T-helper 2 cell (primary cell): Measurements from ENCODE around the gene PSPC1.

Source experiments
- DNase-seq, 5 experiments: peaks; one replicate each; pipeline versions ENCODE4 v3.0.0 to v3.0.0-alpha.2; 2012 to 2022

PSPC1 gene

GRCh38 chr13:19672990-19673389, 109.8 kb downstream of the PSPC1 start:
- no peak for DNase-seq

DNA sequence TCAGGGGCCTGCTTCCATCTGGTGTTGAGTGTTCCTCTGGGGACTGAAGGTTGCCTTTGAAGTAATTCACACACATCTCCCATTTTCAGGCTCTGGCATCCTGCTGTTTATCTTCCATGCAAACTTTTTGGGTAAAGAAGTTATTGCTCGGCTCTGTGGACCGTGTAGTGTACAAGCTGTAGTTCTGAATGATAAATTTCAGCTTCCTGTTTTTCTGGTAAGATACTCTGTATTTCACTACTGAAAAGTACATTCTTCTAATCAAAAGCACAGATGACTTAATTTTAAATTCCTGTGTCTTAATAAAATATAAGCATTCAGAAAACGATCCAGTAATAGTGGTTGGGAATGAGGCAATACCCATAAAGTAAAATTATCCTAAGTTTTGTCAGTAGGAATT, 112.6 kb downstream of the PSPC1 start:
- no peak for DNase-seq

DNA sequence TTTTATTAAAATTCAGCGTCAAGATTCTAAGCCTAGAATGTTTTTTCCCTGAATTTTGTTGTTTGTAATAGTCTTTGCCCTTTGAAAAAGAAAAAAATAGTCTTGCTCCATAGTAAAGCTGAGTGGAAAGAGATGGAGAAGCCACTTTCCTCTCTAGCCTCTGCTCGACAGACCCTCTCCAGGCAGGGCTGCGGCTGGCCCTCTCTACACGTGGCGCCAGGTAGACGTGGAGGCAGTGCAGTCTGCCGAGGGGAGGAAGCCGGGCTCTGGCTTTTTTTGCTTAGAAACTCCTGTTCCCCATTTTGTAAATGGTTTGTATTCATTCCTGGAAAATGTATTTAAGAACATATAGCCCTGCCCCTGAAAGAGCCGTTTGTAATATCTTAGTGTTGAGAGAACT, 114.0 kb downstream of the PSPC1 start:
- DNase-seq, result no peak

GRCh38 chr13:19665427-19665859, 117.3 kb downstream of the PSPC1 start:
- no peak for DNase-seq

DNA sequence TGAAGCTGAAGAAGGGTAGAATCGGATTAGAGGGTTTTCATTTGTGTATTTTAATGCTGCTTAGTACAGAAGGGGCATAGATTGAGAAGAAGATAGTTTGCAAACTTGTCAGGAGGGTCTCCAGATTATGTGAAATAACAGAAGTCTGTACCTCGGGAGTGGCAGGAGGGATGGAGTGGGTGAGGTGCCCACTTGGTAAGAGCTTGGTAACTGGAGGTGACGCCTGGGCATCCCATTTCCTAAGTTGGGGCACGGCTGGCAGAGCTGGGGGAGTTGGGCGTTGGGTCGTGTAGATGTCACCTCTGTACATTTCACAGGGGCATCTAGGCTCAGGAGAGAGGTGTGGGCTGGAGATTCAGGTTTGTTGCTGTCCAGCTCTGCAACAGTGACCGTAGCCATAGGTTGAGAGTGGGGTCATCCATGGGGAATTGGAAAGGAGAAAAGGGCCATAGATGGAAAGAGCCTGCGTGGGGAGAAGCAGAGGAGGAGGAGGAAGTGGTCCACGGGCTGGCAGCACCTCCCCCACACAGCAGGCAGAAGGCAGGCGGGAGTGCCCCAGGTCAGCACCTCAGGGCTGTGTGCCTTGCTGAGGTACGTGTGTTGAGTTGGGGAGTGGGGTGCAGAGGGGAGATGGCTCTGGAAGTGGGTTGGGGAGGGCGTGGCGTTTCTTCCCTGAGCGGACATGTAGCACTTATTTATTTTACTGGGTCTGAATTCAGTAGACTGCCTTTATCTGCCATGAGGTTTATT, 118.1 kb downstream of the PSPC1 start:
- no peak for DNase-seq

DNA sequence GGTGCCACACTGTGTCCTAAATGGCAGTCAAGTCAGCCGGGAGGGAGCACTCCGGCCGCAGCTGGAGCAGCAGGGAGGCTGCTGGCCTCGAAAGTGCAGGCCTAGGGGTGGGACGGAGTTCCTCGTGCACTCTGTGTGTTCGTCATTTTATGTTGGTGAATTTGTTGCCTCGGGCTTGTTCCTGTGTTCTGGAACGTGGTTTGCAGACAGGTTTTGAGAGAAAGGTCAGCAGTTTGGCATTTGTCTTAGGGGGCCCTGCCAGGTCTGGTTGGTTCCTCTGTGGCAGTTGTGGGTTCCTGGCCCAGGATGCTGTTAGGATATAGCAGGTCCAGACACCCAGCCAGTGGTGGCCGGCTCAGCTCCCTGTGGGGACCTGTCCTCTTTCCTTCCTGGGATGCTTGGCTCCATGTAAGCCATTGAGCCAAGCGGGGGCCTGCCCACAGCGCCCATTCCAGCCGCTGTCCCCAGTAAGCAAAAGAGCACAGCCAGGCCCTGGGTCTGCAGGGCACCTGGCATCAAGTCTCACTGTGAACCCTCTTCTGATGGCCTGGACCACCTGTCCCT, 119.2 kb downstream of the PSPC1 start:
- no peak for DNase-seq

DNA sequence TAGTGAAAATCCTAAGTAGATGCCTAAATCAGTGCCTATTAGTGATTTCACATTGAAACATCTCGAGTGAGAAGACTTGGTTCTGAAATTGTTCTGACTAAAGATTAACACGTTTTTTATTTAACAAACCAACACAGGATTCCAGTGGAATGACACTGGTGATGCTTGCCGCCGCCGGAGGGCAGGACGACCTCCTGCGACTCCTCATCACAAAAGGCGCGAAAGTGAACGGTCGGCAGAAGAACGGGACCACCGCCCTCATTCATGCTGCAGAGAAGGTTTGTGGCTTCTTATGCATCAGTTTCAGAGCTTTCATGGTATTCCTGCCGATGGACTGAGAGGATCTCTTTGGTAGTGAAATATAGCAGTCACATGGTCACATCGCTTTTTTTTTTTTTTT, 121.2 kb downstream of the PSPC1 start:
- DNase-seq, result no peak

DNA sequence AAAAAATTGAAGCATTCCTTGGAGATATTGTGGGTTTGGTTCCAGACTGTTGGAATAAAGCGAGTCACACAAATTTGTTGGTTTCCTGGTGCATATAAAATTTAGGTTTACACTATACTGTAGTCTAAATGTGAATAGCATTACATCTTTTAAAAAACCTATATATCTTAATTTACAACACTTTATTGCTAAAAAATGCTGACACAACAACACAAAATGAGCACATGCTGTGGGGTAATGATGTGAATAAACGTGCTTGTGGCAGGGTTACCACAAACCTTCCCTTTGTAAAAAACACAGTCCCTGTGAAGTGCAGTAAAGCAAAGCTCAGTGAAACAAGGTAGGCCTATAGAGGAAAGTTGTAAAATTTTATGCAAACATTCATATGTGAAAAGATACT, 121.6 kb downstream of the PSPC1 start:
- DNase-seq, result peak in 1 of 5 experiments; percentile 36

DNA sequence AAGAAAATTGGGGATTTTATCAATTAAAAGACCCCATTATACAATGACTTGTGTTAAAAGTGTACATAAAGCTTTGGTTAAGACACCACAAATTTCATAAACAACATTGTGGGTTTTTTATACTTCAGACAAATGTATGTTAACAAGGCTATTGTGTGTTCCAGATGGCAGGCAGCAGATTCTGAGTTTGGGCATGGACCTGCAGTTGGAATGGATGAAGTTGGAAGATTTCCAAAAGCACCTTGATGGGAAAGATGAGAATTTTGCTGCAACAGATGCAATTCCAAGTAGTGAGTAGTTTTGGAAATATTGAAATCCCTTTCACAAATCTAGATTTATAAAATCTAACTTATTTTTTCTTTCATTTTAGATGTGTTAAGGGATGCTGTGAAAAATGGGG, 123.9 kb downstream of the PSPC1 start:
- DNase-seq, result no peak

DNA sequence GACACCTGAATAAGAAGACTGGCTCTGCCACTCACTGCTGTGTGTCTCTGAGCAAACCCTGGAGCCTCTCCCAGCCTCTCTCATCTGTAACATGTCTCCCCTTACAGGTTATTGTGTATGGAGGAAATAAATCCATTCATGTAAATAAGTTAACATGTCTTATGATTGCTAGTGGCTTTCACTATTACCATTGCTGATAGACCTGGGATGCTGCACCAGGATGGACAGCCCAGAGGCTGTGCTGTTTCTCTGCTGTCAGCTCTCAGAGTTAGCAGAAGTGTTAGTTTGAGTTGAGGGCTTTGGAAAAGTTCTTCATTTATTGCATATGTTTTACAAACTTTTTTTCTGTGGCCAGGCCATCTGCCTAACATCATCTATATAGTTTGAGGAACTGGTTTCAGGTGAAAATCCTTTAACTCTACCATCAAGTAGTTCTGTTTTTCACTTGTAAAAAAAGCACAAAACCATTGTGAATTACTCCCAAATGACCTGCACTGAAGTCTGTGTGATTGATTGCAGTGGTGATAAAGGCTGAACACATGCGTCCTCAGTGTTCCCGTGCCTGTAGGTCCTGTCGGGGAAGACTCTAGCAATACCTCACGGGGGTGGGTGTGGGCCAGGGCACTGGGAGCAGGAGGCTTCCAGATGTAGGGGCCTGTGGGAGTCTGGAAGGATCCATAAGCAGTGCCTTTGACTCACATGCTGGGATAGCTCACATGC, 124.7 kb downstream of the PSPC1 start:
- DNase-seq, result no peak
